Osteoblast (primary cell): ENCODE results near the gene ZDHHC8. TPM values are rescaled to one million over a fixed set of nuclear protein-coding genes. Genes with fewer than 3 reads are reported as not detected.

Experiments
- DNase-seq: peaks from one replicate; pipeline ENCODE4 v3.0.0; 2011; ENCODE audit warnings: low spot score, mixed read lengths; ENCODE audit not compliant: insufficient read length; ENCODE audit errors: missing footprints
- H2AFZ ChIP-seq: 2 replicates; pipeline ENCODE4 v1.6.0; 2011; ENCODE audit warnings: mild to moderate bottlenecking, low read length
- H3K27ac ChIP-seq: 2 replicates; pipeline ENCODE4 v1.5.1; 2011; ENCODE audit warnings: mild to moderate bottlenecking, low read depth, low read length, moderate library complexity
- H3K27me3 ChIP-seq: 2 replicates; pipeline ENCODE4 v1.6.0; 2012; ENCODE audit warnings: mild to moderate bottlenecking, control low read depth, inconsistent platforms, low read length, moderate library complexity; ENCODE audit not compliant: insufficient read depth
- H3K36me3 ChIP-seq: 2 replicates; pipeline ENCODE4 v1.5.1; 2011; ENCODE audit warnings: mild to moderate bottlenecking, low read length, control low read depth, moderate library complexity; ENCODE audit not compliant: insufficient read depth
- H3K4me1 ChIP-seq: 2 replicates; pipeline ENCODE4 v1.5.1; 2011; ENCODE audit warnings: mild to moderate bottlenecking, low read length, control low read depth, moderate library complexity; ENCODE audit not compliant: insufficient read depth
- H3K4me2 ChIP-seq: 2 replicates; pipeline ENCODE4 v1.6.0; 2011; ENCODE audit warnings: mild to moderate bottlenecking, low read length; ENCODE audit not compliant: insufficient read depth
- H3K4me3 ChIP-seq: fragments of 200-600 bp; sonication (generic); 3 replicates; pipeline ENCODE4 v1.5.1; 2012; ENCODE audit warnings: mild to moderate bottlenecking, low read length, inconsistent platforms; ENCODE audit not compliant: insufficient read depth
- H3K79me2 ChIP-seq: 2 replicates; pipeline ENCODE4 v1.6.0; 2012; ENCODE audit warnings: mild to moderate bottlenecking, low read length, control low read depth, inconsistent platforms; ENCODE audit not compliant: insufficient read depth
- H3K9me3 ChIP-seq: 2 replicates; pipeline ENCODE4 v1.5.1; 2011; ENCODE audit warnings: low read depth, low read length, control low read depth
- H4K20me1 ChIP-seq: 2 replicates; pipeline ENCODE4 v1.6.0; 2012; ENCODE audit warnings: mild to moderate bottlenecking, low read length, control low read depth; ENCODE audit not compliant: insufficient read depth
- total RNA-seq: library from RNA; depleted of rRNA; stranded (reverse); fragments of >200 nt; gene quantifications from 2 replicates; pipeline ENCODE4 v1.2.3, GENCODE V29; 2012
- TF ChIP-seq, protein P1 (sequence below): IDR thresholded peaks from 2 replicates; pipeline ENCODE4 v1.5.1; 2011; ENCODE audit warnings: mild to moderate bottlenecking, low read depth, low read length, moderate library complexity; ENCODE audit errors: extremely low read depth

Gene ZDHHC8
- total RNA-seq, 1 donor = 9.8 TPM

DNA sequence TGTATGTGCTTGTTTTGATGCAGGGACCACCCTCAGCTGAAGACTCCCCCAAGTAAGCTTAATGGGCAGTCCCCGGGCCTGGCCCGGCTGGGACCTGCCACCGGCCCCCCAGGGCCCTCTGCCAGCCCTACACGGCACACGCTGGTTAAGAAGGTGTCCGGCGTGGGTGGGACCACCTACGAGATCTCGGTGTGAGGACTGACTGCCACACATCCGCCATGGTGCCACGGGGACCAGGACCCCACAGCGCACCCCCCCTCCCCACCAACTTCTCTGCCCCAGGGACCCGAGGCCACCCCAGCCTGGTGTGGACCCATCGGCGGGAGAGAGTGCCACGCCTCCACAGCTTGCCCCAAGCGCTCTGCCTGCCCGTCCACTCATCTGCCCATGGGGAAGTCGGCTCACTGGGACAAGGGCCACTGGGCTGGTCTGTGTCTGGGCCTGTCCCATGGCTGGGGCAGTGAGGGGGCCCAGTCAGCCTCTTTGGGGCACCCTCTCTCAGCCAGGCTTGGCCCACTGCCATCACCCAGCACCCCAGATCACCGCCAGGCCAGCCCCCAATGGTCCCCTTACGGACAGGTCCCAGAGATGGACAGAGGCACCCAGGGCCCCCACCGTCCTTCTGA lies 13.7 kb downstream of the ZDHHC8 start:
- Histone ChIP-seq H3K4me2 (no peak overlapping the region), H2AFZ (no peak overlapping the region), H3K79me2 (peaks cover 12% of the 10 kb centered on the region), H3K27me3 (no peaks in the 10 kb centered on the region), H3K4me3 (no peak overlapping the region), H3K36me3 (no peaks in the 10 kb centered on the region), H3K27ac (no peak overlapping the region), H3K4me1 (peaks cover 15% of the 10 kb centered on the region), H4K20me1 (no peaks in the 10 kb centered on the region), H3K9me3 (no peaks in the 10 kb centered on the region)
- TF ChIP-seq, protein P1, sequence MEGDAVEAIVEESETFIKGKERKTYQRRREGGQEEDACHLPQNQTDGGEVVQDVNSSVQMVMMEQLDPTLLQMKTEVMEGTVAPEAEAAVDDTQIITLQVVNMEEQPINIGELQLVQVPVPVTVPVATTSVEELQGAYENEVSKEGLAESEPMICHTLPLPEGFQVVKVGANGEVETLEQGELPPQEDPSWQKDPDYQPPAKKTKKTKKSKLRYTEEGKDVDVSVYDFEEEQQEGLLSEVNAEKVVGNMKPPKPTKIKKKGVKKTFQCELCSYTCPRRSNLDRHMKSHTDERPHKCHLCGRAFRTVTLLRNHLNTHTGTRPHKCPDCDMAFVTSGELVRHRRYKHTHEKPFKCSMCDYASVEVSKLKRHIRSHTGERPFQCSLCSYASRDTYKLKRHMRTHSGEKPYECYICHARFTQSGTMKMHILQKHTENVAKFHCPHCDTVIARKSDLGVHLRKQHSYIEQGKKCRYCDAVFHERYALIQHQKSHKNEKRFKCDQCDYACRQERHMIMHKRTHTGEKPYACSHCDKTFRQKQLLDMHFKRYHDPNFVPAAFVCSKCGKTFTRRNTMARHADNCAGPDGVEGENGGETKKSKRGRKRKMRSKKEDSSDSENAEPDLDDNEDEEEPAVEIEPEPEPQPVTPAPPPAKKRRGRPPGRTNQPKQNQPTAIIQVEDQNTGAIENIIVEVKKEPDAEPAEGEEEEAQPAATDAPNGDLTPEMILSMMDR = no peak
- DNase-seq = no peak

DNA sequence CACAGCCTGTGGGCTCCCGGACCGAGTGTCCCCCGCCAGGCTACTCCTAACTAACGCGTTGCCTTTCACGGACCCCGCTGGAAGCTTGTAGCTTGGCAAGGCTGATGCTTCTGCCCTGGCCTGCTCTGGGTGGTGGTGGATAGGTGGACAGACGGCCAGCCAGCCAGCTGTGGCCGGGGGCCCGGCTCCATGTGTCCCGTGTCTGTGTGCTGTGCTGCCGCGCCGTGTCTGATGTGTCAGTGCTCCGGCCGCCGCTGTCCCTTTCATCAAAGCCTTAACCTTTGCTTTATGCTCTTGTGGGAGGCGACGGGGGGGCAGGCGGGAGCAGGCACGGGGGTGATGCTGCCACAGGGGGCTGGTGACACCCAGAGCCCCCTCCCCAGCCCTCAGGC lies 14.2 kb downstream of the ZDHHC8 start:
- Histone ChIP-seq H3K27me3 (no peaks in the 10 kb centered on the region), H3K9me3 (no peaks in the 10 kb centered on the region), H3K4me2 (no peak overlapping the region), H3K4me1 (peaks cover 15% of the 10 kb centered on the region), H3K79me2 (peaks cover 7% of the 10 kb centered on the region), H2AFZ (no peak overlapping the region), H3K36me3 (no peaks in the 10 kb centered on the region), H3K4me3 (no peak overlapping the region), H3K27ac (no peak overlapping the region), H4K20me1 (no peaks in the 10 kb centered on the region)
- TF ChIP-seq, protein P1 = no peak
- no peak for DNase-seq

DNA sequence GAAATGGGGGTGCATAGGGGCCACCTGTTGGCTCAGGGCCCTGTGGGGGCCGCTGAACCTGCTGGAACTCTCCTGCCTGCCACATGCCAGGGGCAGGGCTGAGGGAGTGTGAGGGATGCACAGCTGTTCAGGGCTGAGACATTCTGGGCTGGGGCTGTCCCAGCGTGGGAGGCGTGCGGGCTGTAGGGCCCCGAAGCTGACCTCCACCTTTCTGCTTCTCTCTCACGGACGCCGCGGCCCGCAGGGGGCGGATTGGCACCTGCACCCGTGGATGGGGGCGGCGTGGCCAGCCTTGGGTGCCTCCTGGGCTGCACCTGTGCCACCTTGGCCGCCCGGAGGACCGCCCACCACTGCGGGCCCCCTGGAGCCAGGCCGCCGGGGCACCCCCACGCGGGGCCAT lies 15.2 kb downstream of the ZDHHC8 start:
- Histone ChIP-seq H3K27me3 (no peaks in the 10 kb centered on the region), H3K4me2 (no peak overlapping the region), H4K20me1 (no peaks in the 10 kb centered on the region), H2AFZ (no peak overlapping the region), H3K4me3 (no peak overlapping the region), H3K4me1 (peaks cover 8% of the 10 kb centered on the region), H3K79me2 (peaks cover 6% of the 10 kb centered on the region), H3K27ac (no peak overlapping the region), H3K9me3 (no peaks in the 10 kb centered on the region), H3K36me3 (no peaks in the 10 kb centered on the region)
- DNase-seq = no peak
- TF ChIP-seq, protein P1 = no peak

DNA sequence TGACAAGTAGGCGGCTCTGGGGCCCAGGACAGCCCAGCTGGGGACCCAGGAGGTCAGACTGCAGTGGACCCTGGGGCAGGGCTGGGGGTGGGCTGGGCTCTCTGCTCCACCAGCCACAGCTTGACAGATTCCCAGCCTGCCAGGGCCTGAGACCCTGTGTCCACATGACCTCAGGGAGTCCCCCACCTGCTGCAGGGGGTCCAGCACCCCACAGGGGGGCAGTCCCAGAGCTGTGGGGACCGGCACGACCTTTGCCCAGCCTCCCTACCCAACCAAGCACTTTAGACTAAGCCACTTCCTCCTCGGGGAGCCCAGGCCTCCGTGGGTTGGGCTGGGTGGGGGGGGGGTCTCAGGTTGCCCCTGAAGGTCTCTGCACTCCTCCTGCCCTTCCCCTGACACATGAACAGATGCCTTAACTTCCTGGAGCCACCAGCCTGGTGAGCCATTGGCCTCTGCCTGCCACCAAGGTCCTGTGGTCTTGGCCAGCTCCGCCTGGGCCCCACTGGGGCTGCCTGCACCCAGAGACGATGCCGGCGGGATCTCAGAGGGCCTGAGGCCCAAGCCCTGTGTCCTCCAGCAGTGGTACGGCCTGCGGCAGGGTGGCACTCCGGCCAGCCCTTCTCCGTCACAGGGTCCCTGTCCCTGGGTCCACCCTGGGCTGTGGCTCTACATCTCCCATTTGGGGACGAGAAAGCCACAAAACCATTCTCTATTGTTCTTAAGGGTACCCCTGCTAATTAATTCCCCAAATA lies 15.8 kb downstream of the ZDHHC8 start:
- H3K9me3 ChIP-seq = no peaks in the 10 kb centered on the region
- TF ChIP-seq, protein P1 = no peak
- peaks cover 6% of the 10 kb centered on the region for H3K79me2 ChIP-seq
- no peaks in the 10 kb centered on the region for H4K20me1 ChIP-seq
- no peak for DNase-seq
- no peak overlapping the region for H3K4me3 ChIP-seq
- H3K4me2 ChIP-seq = no peak overlapping the region
- no peak overlapping the region for H3K27ac ChIP-seq
- no peaks in the 10 kb centered on the region for H3K27me3 ChIP-seq
- H3K4me1 ChIP-seq = peaks cover 2% of the 10 kb centered on the region
- H2AFZ ChIP-seq = no peak overlapping the region
- no peaks in the 10 kb centered on the region for H3K36me3 ChIP-seq
